H1 (cell line): Measurements from ENCODE around the gene SCYL2. TPM values are rescaled to one million over a fixed set of nuclear protein-coding genes. Genes with fewer than 3 reads are reported as not detected.

Experiments
- CTCF ChIA-PET: fragments of 300-600 bp; sonication (Branson Sonifier 250); formaldehyde crosslinking; loops from one replicate; lab custom pipeline; 2021; ENCODE audit not compliant: partially characterized antibody; lab: Charles Lee
- POLR2A ChIA-PET: fragments of 300-600 bp; sonication (Branson Sonifier 250); formaldehyde crosslinking; loops from one replicate; lab custom pipeline; 2021; ENCODE audit warnings: inconsistent platforms; ENCODE audit not compliant: partially characterized antibody; lab: Charles Lee
- DNase-seq, 2 experiments: peaks; one replicate each; pipeline versions ENCODE4 v3.0.0 to v3.0.0-alpha.2; 2010 to 2022; ENCODE audit warnings: low spot score in 2 of 2, low read depth in 1 of 2, mixed read lengths in 1 of 2
- FAIRE-seq: peaks from 2 replicates; lab custom pipeline; 2011; peaks lifted over from hg19 to GRCh38; lab: Jason Lieb, UNC
- H2AFZ ChIP-seq: 2 replicates; pipeline ENCODE4 v1.8.1; 2012; ENCODE audit warnings: low read length, inconsistent platforms
- H2AK5ac ChIP-seq: 2 replicates; pipeline ENCODE4 v1.6.1; 2013; ENCODE audit warnings: low read depth, low read length
- H2BK120ac ChIP-seq: replicated peaks from 2 replicates; pipeline ENCODE3; 2013; ENCODE audit warnings: low read depth, low read length, inconsistent platforms
- H2BK12ac ChIP-seq: 2 replicates; pipeline ENCODE4 v1.6.1; 2013; ENCODE audit warnings: low read depth, low read length
- H2BK15ac ChIP-seq: 2 replicates; pipeline ENCODE4 v1.6.1; 2013; ENCODE audit warnings: low read length
- H2BK20ac ChIP-seq: 2 replicates; pipeline ENCODE4 v1.6.1; 2013; ENCODE audit warnings: low read length
- H2BK5ac ChIP-seq: 2 replicates; pipeline ENCODE4 v1.6.1; 2013; ENCODE audit warnings: low read depth, low read length
- H3K14ac ChIP-seq: 2 replicates; pipeline ENCODE4 v1.6.1; 2013; ENCODE audit warnings: inconsistent platforms; ENCODE audit not compliant: insufficient read length
- H3K18ac ChIP-seq: 2 replicates; pipeline ENCODE4 v1.6.1; 2013; ENCODE audit warnings: low read length; ENCODE audit errors: extremely low read depth
- H3K23ac ChIP-seq: 2 replicates; pipeline ENCODE4 v1.6.1; 2013; ENCODE audit warnings: inconsistent platforms; ENCODE audit not compliant: insufficient read length
- H3K23me2 ChIP-seq: 2 replicates; pipeline ENCODE4 v1.6.1; 2013; ENCODE audit warnings: low read depth, low read length
- H3K27ac ChIP-seq: 2 replicates; pipeline ENCODE4 v1.6.1; 2011; ENCODE audit warnings: low read depth, low read length, inconsistent platforms
- H3K27me3 ChIP-seq, 4 experiments: replicated peaks in 1 of 4; 1 replicate in 1 of 4; 2 replicates in 3 of 4; pipeline versions ENCODE4 v1.6.1 to v1.8.1; 2011 to 2013; ENCODE audit warnings: low read length in 3 of 4, mild to moderate bottlenecking in 3 of 4, inconsistent platforms in 2 of 4, mixed read lengths in 2 of 4, moderate library complexity in 1 of 4; ENCODE audit not compliant: control insufficient read depth in 3 of 4, insufficient read depth in 3 of 4; ENCODE audit errors: extremely low read depth in 1 of 4
- H3K36me3 ChIP-seq, 4 experiments: 2 replicates each; pipeline versions ENCODE4 v1.6.1 to v1.8.1; 2011 to 2013; ENCODE audit warnings: mild to moderate bottlenecking in 4 of 4, low read length in 3 of 4, moderate library complexity in 2 of 4, control low read depth in 1 of 4, inconsistent platforms in 1 of 4; ENCODE audit not compliant: insufficient read depth in 4 of 4, control insufficient read depth in 2 of 4
- H3K4ac ChIP-seq: replicated peaks from 2 replicates; pipeline ENCODE3; 2013; ENCODE audit warnings: low read length, low read depth, mixed read lengths, inconsistent platforms; ENCODE audit not compliant: insufficient read length
- H3K4me1 ChIP-seq, 4 experiments: replicated peaks in 1 of 4; 1 replicate in 1 of 4; 2 replicates in 3 of 4; pipeline versions ENCODE4 v1.6.1 to v1.8.1; 2011 to 2013; ENCODE audit warnings: low read length in 3 of 4, inconsistent platforms in 2 of 4, mixed read lengths in 1 of 4; ENCODE audit not compliant: insufficient read depth in 4 of 4, control insufficient read depth in 3 of 4
- H3K4me2 ChIP-seq, 2 experiments: 2 replicates each; pipeline versions ENCODE4 v1.6.1 to v1.8.1; 2011 to 2013; ENCODE audit warnings: low read depth in 2 of 2, low read length in 2 of 2, control low read depth in 1 of 2, inconsistent platforms in 1 of 2, mild to moderate bottlenecking in 1 of 2; ENCODE audit not compliant: insufficient read depth in 1 of 2
- H3K4me3 ChIP-seq, 4 experiments: fragments of 200-600, 300-600 bp in 1 of 4; sonication (generic), shearing (Covaris generic), sonication (Bioruptor Twin) in 1 of 4; 2 replicates each; pipeline versions ENCODE4 v1.5.1 to v1.8.1; 2011 to 2016; ENCODE audit warnings: low read length in 4 of 4, low read depth in 3 of 4, control low read depth in 2 of 4, inconsistent platforms in 2 of 4, mild to moderate bottlenecking in 2 of 4, mixed read lengths in 1 of 4, moderate library complexity in 1 of 4; ENCODE audit not compliant: insufficient read depth in 2 of 4; ENCODE audit errors: extremely low read depth in 1 of 4
- H3K56ac ChIP-seq: replicated peaks from 2 replicates; pipeline ENCODE3; 2013; ENCODE audit warnings: low read depth, mild to moderate bottlenecking, mixed read lengths, low read length, inconsistent platforms; ENCODE audit not compliant: insufficient read length
- H3K79me1 ChIP-seq: 2 replicates; pipeline ENCODE4 v1.6.1; 2013; ENCODE audit warnings: low read depth, low read length, control low read depth
- H3K79me2 ChIP-seq, 2 experiments: 2 replicates each; pipeline versions ENCODE4 v1.6.1 to v1.8.1; 2012 to 2013; ENCODE audit warnings: low read length in 2 of 2, mild to moderate bottlenecking in 2 of 2, inconsistent platforms in 1 of 2; ENCODE audit not compliant: insufficient read depth in 2 of 2, control insufficient read depth in 1 of 2
- H3K9ac ChIP-seq, 4 experiments: replicated peaks in 1 of 4; 1 replicate in 1 of 4; 2 replicates in 3 of 4; pipeline versions ENCODE4 v1.6.1 to v1.8.1; 2011 to 2013; ENCODE audit warnings: low read depth in 3 of 4, low read length in 3 of 4, control low read depth in 2 of 4, mild to moderate bottlenecking in 2 of 4, moderate library complexity in 2 of 4, inconsistent platforms in 1 of 4; ENCODE audit errors: extremely low read depth in 1 of 4
- H3K9me3 ChIP-seq, 2 experiments: 2 replicates each; pipeline versions ENCODE4 v1.6.1 to v1.8.1; 2012 to 2013; ENCODE audit warnings: mild to moderate bottlenecking in 2 of 2, moderate library complexity in 2 of 2, control low read depth in 1 of 2, inconsistent platforms in 1 of 2, low read depth in 1 of 2, low read length in 1 of 2, mixed read lengths in 1 of 2; ENCODE audit not compliant: insufficient read depth in 2 of 2
- H4K20me1 ChIP-seq, 2 experiments: replicated peaks in 1 of 2; 2 replicates each; pipeline versions ENCODE3 to v1.8.1; 2011 to 2013; ENCODE audit warnings: inconsistent platforms in 2 of 2, low read length in 2 of 2, mild to moderate bottlenecking in 1 of 2; ENCODE audit not compliant: insufficient read depth in 2 of 2, control insufficient read depth in 1 of 2
- H4K5ac ChIP-seq: 2 replicates; pipeline ENCODE4 v1.6.1; 2013; ENCODE audit warnings: low read length, low read depth, mixed read lengths, inconsistent platforms; ENCODE audit not compliant: insufficient read length
- H4K8ac ChIP-seq: 2 replicates; pipeline ENCODE4 v1.8.0; 2013; ENCODE audit warnings: mild to moderate bottlenecking, moderate library complexity, low read length, inconsistent platforms; ENCODE audit not compliant: insufficient read depth; ENCODE audit errors: extremely low read depth
- H4K91ac ChIP-seq: replicated peaks from 2 replicates; pipeline ENCODE3; 2013; ENCODE audit warnings: low read length, mixed read lengths, inconsistent platforms; ENCODE audit not compliant: insufficient read length
- ASH2L ChIP-seq: fragments of 200-600, 300-600 bp; sonication (generic); IDR thresholded peaks from one replicate; pipeline ENCODE4 v1.7.1; 2017; ENCODE audit warnings: low read length
- FOSL1 ChIP-seq: IDR thresholded peaks from 2 replicates; pipeline ENCODE4 v1.6.1; 2011; ENCODE audit warnings: mild to moderate bottlenecking, low read depth, low read length, moderate library complexity; ENCODE audit not compliant: insufficient read depth
- HDAC2 ChIP-seq, 2 experiments: fragments of 300-600 bp in 1 of 2; sonication (generic) in 1 of 2; IDR thresholded peaks; 2 replicates each; pipeline ENCODE4 v1.6.1; 2011 to 2012; ENCODE audit warnings: low read depth in 2 of 2, low read length in 2 of 2, mild to moderate bottlenecking in 2 of 2, moderate library complexity in 2 of 2, borderline replicate concordance in 1 of 2, inconsistent platforms in 1 of 2
- MAX ChIP-seq: IDR thresholded peaks from 2 replicates; pipeline ENCODE4 v1.6.1; 2012; ENCODE audit warnings: inconsistent platforms
- POU5F1 ChIP-seq: IDR thresholded peaks from 2 replicates; pipeline ENCODE4 v1.6.1; 2011; ENCODE audit warnings: low read depth, mild to moderate bottlenecking, low read length, moderate library complexity
- RAD21 ChIP-seq, 2 experiments: IDR thresholded peaks in 1 of 2; conservative IDR thresholded peaks in 1 of 2; 2 replicates each; pipeline ENCODE4 v1.6.1; 2011; ENCODE audit warnings: low read depth in 2 of 2, low read length in 2 of 2, improper control_type of control experiment in 1 of 2, inconsistent platforms in 1 of 2, mild to moderate bottlenecking in 1 of 2, moderate library complexity in 1 of 2
- TCF12 ChIP-seq: IDR thresholded peaks from 2 replicates; pipeline ENCODE4 v1.6.1; 2011; ENCODE audit warnings: low read depth, mild to moderate bottlenecking, low read length
- WGBS, 2 experiments: shearing (Covaris generic) in 1 of 2; methylation state at CpG; one replicate each; pipeline versions ENCODE4 v1.1.6 to v1.1.7; 2013 to 2015; ENCODE audit warnings: low lambda C conversion rate in 2 of 2, mixed read lengths in 2 of 2, inconsistent platforms in 1 of 2, low coverage in 1 of 2, missing lambda C conversion rate in 1 of 2; ENCODE audit not compliant: insufficient replicate concordance in 2 of 2, insufficient coverage in 1 of 2, insufficient read length in 1 of 2; ENCODE audit errors: extremely low coverage in 1 of 2, missing lambda C conversion rate in 1 of 2; 5-methylcytosine and 5-hydroxymethylcytosine counted together
- long read RNA-seq, 2 experiments: library from RNA in 1 of 2; library from capped mRNA in 1 of 2; stranded (forward); transcript quantifications; one replicate each; pipeline ENCODE4 v2.0.0, GENCODE V29; 2021; ENCODE audit warnings: inconsistent platforms in 1 of 2
- polyA minus RNA-seq, 3 experiments: library from RNA; depleted of rRNA, polyadenylated mRNA; stranded (reverse); fragments of >200 nt; gene quantifications; 1 replicate in 2 of 3; 2 replicates in 1 of 3; pipeline ENCODE4 v1.2.3, GENCODE V29; 2011
- polyA plus RNA-seq, 7 experiments: library from polyadenylated mRNA; depleted of rRNA in 3 of 7; stranded (reverse) in 5 of 7; unstranded in 2 of 7; fragments of >200 nt in 5 of 7; fragments of 200-250 nt in 2 of 7; gene quantifications; 1 replicate in 5 of 7; 2 replicates in 1 of 7; 4 replicates in 1 of 7; pipeline versions ENCODE4 v1.2.1 to v1.2.3, GENCODE V29; 2011 to 2013; ENCODE audit warnings: missing spikeins in 2 of 7, mixed read lengths in 2 of 7
- total RNA-seq: library from RNA; stranded (reverse); fragmentation: NEBNext Ultra II Directional; extraction: Animal tissue kit (Norgen Biotek cat#: 25700); gene quantifications from 2 replicates; pipeline ENCODE4 v1.2.1, GENCODE V29; 2021

Gene SCYL2
- 45.0 and 48.7 TPM in 2 replicates for total RNA-seq
- polyA plus RNA-seq (2011; rRNA removed) = 5.7 and 8.9 TPM in 2 replicates
- 9.7 TPM for polyA plus RNA-seq (2011; cell fraction: cytosol; rRNA removed)
- 6.6 TPM for polyA plus RNA-seq (2011; cell fraction: nucleus; rRNA removed)
- polyA plus RNA-seq (2012, experiment 1 of 2) = 10.0 to 21.1 TPM (median 14.9 TPM) in 4 replicates
- 1.2 TPM for polyA plus RNA-seq (2012, experiment 2 of 2)
- polyA plus RNA-seq (2013, experiment 1 of 2) = 18.9 TPM
- 19.6 TPM for polyA plus RNA-seq (2013, experiment 2 of 2)
- 21.2 and 28.1 TPM in 2 replicates for polyA minus RNA-seq (2011; rRNA and poly(A)+ RNA removed)
- polyA minus RNA-seq (2011; cell fraction: cytosol; rRNA and poly(A)+ RNA removed) = 30.8 TPM
- polyA minus RNA-seq (2011; cell fraction: nucleus; rRNA and poly(A)+ RNA removed) = 30.2 TPM
- long read RNA-seq, experiment 1, full-length matches to known transcripts = 2 of 40 reads
- long read RNA-seq, experiment 1, partial matches to known transcripts = 12 of 40 reads
- long read RNA-seq, experiment 1, other reads (novel, unspliced or antisense) = 26 of 40 reads
- long read RNA-seq, experiment 2, partial matches to known transcripts = 1 of 6 reads
- long read RNA-seq, experiment 2, other reads (novel, unspliced or antisense) = 5 of 6 reads

- DNase-seq (peak; percentile 89 to 99), FAIRE-seq (no peak)
- Histone ChIP-seq H3K4me3 (peak within 1 kb of the TSS; percentile 77 to 94 (median 84)), H4K5ac (peak within 1 kb of the TSS; percentile 99), H3K27me3 (no peaks in the 10 kb centered on the region), H3K9ac (peak within 1 kb of the TSS; percentile 65 to 86 (median 74)), H2AK5ac (no peak within 1 kb of the TSS), H3K23ac (no peak within 1 kb of the TSS), H3K27ac (peak within 1 kb of the TSS; percentile 74), H3K4ac (no peak within 1 kb of the TSS), H3K14ac (no peak within 1 kb of the TSS), H4K20me1 (peaks cover 0 to 7% of the 10 kb centered on the region in 2 experiments), H3K4me1 (peaks cover 0 to 9% (median 3%) of the 10 kb centered on the region in 4 experiments; a peak in 3 of 7 replicates), H3K18ac (peak within 1 kb of the TSS; percentile 99), H3K9me3 (no peaks in the 10 kb centered on the region), H3K36me3 (no peaks in the 10 kb centered on the region), H3K79me1 (no peaks in the 10 kb centered on the region), H3K23me2 (0 out of 2 replicates have a peak, but pooled peaks cover 4% of the 10 kb centered on the region), H2BK20ac (no peak within 1 kb of the TSS), H4K91ac (no peak within 1 kb of the TSS), H2AFZ (peak within 1 kb of the TSS; percentile 99), H2BK15ac (0 out of 2 replicates have a peak within 1 kb of the TSS, but pooled peaks have one; percentile 94), H3K56ac (peak within 1 kb of the TSS; percentile 52), H2BK12ac (no peak within 1 kb of the TSS; the same call in 1 of the 2 replicates), H4K8ac (peak within 1 kb of the TSS; percentile 94), H2BK120ac (no peak within 1 kb of the TSS), H2BK5ac (peak within 1 kb of the TSS; percentile 95), H3K79me2 (peaks cover 0 to 44% of the 10 kb centered on the region in 2 experiments; a peak in 3 of 4 replicates), H3K4me2 (peak within 1 kb of the TSS; percentile 79 to 84)
- 1% methylated on average over 37 of the region's 62 CpGs; no CpG with 5 or more reads in 1 of the 2 experiments for WGBS, 2 experiments
- CTCF ChIA-PET = interaction anchor here (0.8 to 1.6 kb wide), 3 partner anchors 12 to 288 kb away, joined by 3 to 6 read pairs (median 3); no protein-coding TSS in a partner anchor
- POLR2A ChIA-PET = interaction anchor here (0.5 to 1.9 kb wide), 10 partner anchors 12 to 911 kb away, joined by 3 to 11 read pairs (median 3); no protein-coding TSS in a partner anchor
- TF ChIP-seq RAD21 (IDR thresholded peaks at IDR 0.05 in 1 of 2, conservative IDR thresholded peaks at IDR 0.05 in 1 of 2; ENCODE audit: low read depth in 2 of 2, low read length in 2 of 2) = no peak
- peak in 1 of 2 experiments; percentile 52; a peak in 1 of 4 replicates for TF ChIP-seq HDAC2 (IDR thresholded peaks at IDR 0.05; ENCODE audit: borderline replicate concordance in 1 of 2, low read depth in 2 of 2, low read length in 2 of 2)
- TF ChIP-seq ASH2L = peak; percentile 88
- TF ChIP-seq POU5F1 = no peak
- TF ChIP-seq TCF12 = no peak
- TF ChIP-seq MAX = no peak
- TF ChIP-seq FOSL1 = no peak
Observed at GRCh38 chr12:100266835-100267602, at the start of gene SCYL2, which contains the start of gene DEPDC4. SCYL2 (plus strand) TSS chr12:100267177; CDS start chr12:100282971, 15,794 bp downstream. DEPDC4 (minus strand) TSS chr12:100267079; CDS start chr12:100267076, 3 bp downstream.
